Keratinocyte (primary cell): Measurements from ENCODE around the gene DGKZ. TPM values are rescaled to one million over a fixed set of nuclear protein-coding genes. Genes with fewer than 3 reads are reported as not detected.

ENCODE experiments used
- DNase-seq: peaks from one replicate; pipeline ENCODE4 v3.0.0-alpha.2; 2011; ENCODE audit warnings: low read depth, missing footprints, low spot score
- FAIRE-seq: peaks from 2 replicates; lab custom pipeline; 2011; peaks lifted over from hg19 to GRCh38; lab: Jason Lieb, UNC
- H2AFZ ChIP-seq: 2 replicates; pipeline ENCODE4 v1.6.0; 2012; ENCODE audit warnings: low read length, control low read depth, inconsistent platforms; ENCODE audit not compliant: control insufficient read depth
- H3K27ac ChIP-seq: 2 replicates; pipeline ENCODE4 v1.5.1; 2011; ENCODE audit warnings: low read length; ENCODE audit not compliant: control insufficient read depth, insufficient read depth
- H3K27me3 ChIP-seq: 3 replicates; pipeline ENCODE4 v1.6.0; 2011; ENCODE audit warnings: low read length; ENCODE audit not compliant: control insufficient read depth, insufficient read depth; ENCODE audit errors: extremely low read depth
- H3K36me3 ChIP-seq, 2 experiments: 2 replicates in 1 of 2; 3 replicates in 1 of 2; pipeline ENCODE4 v1.5.1; 2011; ENCODE audit warnings: low read length in 2 of 2, mild to moderate bottlenecking in 1 of 2; ENCODE audit not compliant: control insufficient read depth in 2 of 2, insufficient read depth in 2 of 2; ENCODE audit errors: extremely low read depth in 1 of 2
- H3K4me1 ChIP-seq: 3 replicates; pipeline ENCODE4 v1.5.1; 2011; ENCODE audit warnings: low read length; ENCODE audit not compliant: control insufficient read depth, insufficient read depth; ENCODE audit errors: extremely low read depth
- H3K4me2 ChIP-seq: 3 replicates; pipeline ENCODE4 v1.6.0; 2011; ENCODE audit warnings: low read depth, low read length; ENCODE audit not compliant: control insufficient read depth, insufficient read depth; ENCODE audit errors: extremely low read depth
- H3K4me3 ChIP-seq, 3 experiments: fragments of 200-600 bp in 1 of 3; sonication (generic) in 1 of 3; 2 replicates in 2 of 3; 3 replicates in 1 of 3; pipeline ENCODE4 v1.5.1; 2011 to 2016; ENCODE audit warnings: low read length in 3 of 3, mild to moderate bottlenecking in 3 of 3, control low read depth in 2 of 3, inconsistent platforms in 1 of 3, low read depth in 1 of 3, mixed read lengths in 1 of 3, mixed run types in 1 of 3, moderate library complexity in 1 of 3; ENCODE audit not compliant: control insufficient read depth in 2 of 3, insufficient read depth in 2 of 3; ENCODE audit errors: extremely low read depth in 1 of 3
- H3K79me2 ChIP-seq: 2 replicates; pipeline ENCODE4 v1.6.0; 2012; ENCODE audit warnings: low read length; ENCODE audit not compliant: control insufficient read depth, insufficient read depth
- H3K9ac ChIP-seq: 3 replicates; pipeline ENCODE4 v1.6.0; 2011; ENCODE audit warnings: low read length; ENCODE audit not compliant: control insufficient read depth, insufficient read depth; ENCODE audit errors: extremely low read depth
- H3K9me1 ChIP-seq: 3 replicates; pipeline ENCODE4 v1.6.0; 2011; ENCODE audit warnings: low read length; ENCODE audit not compliant: control insufficient read depth, insufficient read depth; ENCODE audit errors: extremely low read depth
- H3K9me3 ChIP-seq: 2 replicates; pipeline ENCODE4 v1.5.1; 2012; ENCODE audit warnings: low read depth, low read length; ENCODE audit not compliant: control insufficient read depth
- H4K20me1 ChIP-seq: 3 replicates; pipeline ENCODE4 v1.6.0; 2011; ENCODE audit warnings: low read length; ENCODE audit not compliant: control insufficient read depth, insufficient read depth; ENCODE audit errors: extremely low read depth
- CTCF ChIP-seq, 3 experiments: IDR thresholded peaks in 1 of 3; conservative IDR thresholded peaks in 1 of 3; optimal IDR thresholded peaks in 1 of 3; 2 replicates in 2 of 3; 3 replicates in 1 of 3; pipeline versions ENCODE3 to v1.5.1; 2011; ENCODE audit warnings: low read length in 3 of 3, mild to moderate bottlenecking in 3 of 3, moderate library complexity in 2 of 3, control low read depth in 1 of 3, inconsistent platforms in 1 of 3; ENCODE audit not compliant: insufficient read depth in 2 of 3; ENCODE audit errors: extremely low read depth in 1 of 3
- EZH2 ChIP-seq: IDR thresholded peaks from one replicate; pipeline ENCODE4 v1.6.1; 2012; ENCODE audit warnings: inconsistent platforms, mild to moderate bottlenecking, low read length, moderate library complexity
- dilution Hi-C: fragments of 300-500 bp; cut with MboI; formaldehyde crosslinking; loops from one replicate; pipeline ENCODE4 v1.7.0; 2020; ENCODE audit warnings: low sequenced_read_pairs; ENCODE audit not compliant: extremely low pct_ligation_motif_present
- polyA plus RNA-seq, 5 experiments: library from polyadenylated mRNA; depleted of rRNA in 3 of 5; stranded (reverse) in 3 of 5; stranded (forward) in 1 of 5; unstranded in 1 of 5; fragments of >200 nt; gene quantifications; 1 replicate in 1 of 5; 2 replicates in 3 of 5; 3 replicates in 1 of 5; pipeline versions ENCODE4 v1.2.1 to v1.2.3, GENCODE V29; 2011 to 2012; ENCODE audit warnings: missing spikeins in 2 of 5, low read depth in 1 of 5, low replicate concordance in 1 of 5

The DGKZ gene
- polyA plus RNA-seq, 1 donor (not counting 4 experiments of a cell fraction or from before 2014, with no cell fraction given): 23.3 TPM

DNA sequence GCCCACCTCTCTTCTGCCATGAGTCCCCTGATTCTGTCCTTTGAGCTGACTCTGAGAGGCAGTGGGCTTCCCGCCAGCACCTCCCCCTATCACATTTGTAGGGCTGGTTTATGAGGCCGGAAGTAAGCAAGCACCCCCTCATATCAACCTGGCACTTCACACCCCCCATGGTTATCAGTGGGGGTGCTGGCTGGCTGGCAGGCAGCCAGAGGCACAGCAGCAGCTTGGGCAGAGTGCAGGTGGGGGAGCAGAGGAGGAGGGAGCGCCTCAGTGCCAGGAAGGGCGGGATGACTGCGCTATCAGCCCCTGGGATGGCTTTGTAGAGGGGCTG is 67.2 kb downstream of the DGKZ start:
- DNase-seq (no peak), FAIRE-seq (no peak)
- H3K27ac ChIP-seq: no peak overlapping the region
- H2AFZ ChIP-seq: no peak overlapping the region
- no peak overlapping the region for H3K4me3 ChIP-seq
- H3K9ac ChIP-seq: no peak overlapping the region
- dilution Hi-C loops: no loop called here
- H4K20me1 ChIP-seq: no peaks in the 10 kb centered on the region
- no peak for TF ChIP-seq EZH2
- no peak for TF ChIP-seq CTCF (optimal IDR thresholded peaks at IDR 0.05 in 1 of 3, IDR thresholded peaks at IDR 0.05 in 1 of 3, conservative IDR thresholded peaks at IDR 0.05 in 1 of 3; ENCODE audit: extremely low read depth in 1 of 3, insufficient read depth in 2 of 3, low read length in 3 of 3)
- no peaks in the 10 kb centered on the region for H3K27me3 ChIP-seq
- H3K9me3 ChIP-seq: no peaks in the 10 kb centered on the region
- H3K9me1 ChIP-seq: no peaks in the 10 kb centered on the region
- no peak overlapping the region for H3K4me2 ChIP-seq
- H3K36me3 ChIP-seq: peaks cover 10 to 28% of the 10 kb centered on the region in 2 experiments
- H3K79me2 ChIP-seq: no peaks in the 10 kb centered on the region
- no peaks in the 10 kb centered on the region for H3K4me1 ChIP-seq

- no peak for FAIRE-seq
Observed at GRCh38 chr11:46414879-46415278, 67.6 kb downstream of the DGKZ start.

More at GRCh38 chr11:46414879-46415278, 67.6 kb downstream of the DGKZ start:
- Histone ChIP-seq H3K36me3 (peaks cover 10 to 26% of the 10 kb centered on the region in 2 experiments), H3K4me2 (no peak overlapping the region), H3K4me3 (no peak overlapping the region), H3K9me3 (no peaks in the 10 kb centered on the region), H3K27me3 (no peaks in the 10 kb centered on the region), H3K79me2 (no peaks in the 10 kb centered on the region), H3K4me1 (no peaks in the 10 kb centered on the region), H3K27ac (no peak overlapping the region), H3K9me1 (no peaks in the 10 kb centered on the region), H3K9ac (no peak overlapping the region), H4K20me1 (no peaks in the 10 kb centered on the region), H2AFZ (no peak overlapping the region)
- DNase-seq: no peak
- dilution Hi-C loops: no loop called here
- TF ChIP-seq EZH2 (no peak), CTCF (optimal IDR thresholded peaks at IDR 0.05 in 1 of 3, IDR thresholded peaks at IDR 0.05 in 1 of 3, conservative IDR thresholded peaks at IDR 0.05 in 1 of 3; ENCODE audit: extremely low read depth in 1 of 3, insufficient read depth in 2 of 3, low read length in 3 of 3) (no peak)
